Measurements from ENCODE around the gene GRIK4. TPM values are rescaled to one million over a fixed set of nuclear protein-coding genes. Genes with fewer than 3 reads are reported as not detected.

The GRIK4 gene
- total RNA-seq, 1 donor from 2014 or later: not detected

GRCh38 chr11:120988603-120989002 is 477.1 kb downstream of the GRIK4 start:
- H3K9me3 ChIP-seq: no peaks in the 10 kb centered on the region
- no peak for DNase-seq (ENCODE audit: low spot score in 2 of 2)
- H3K27ac ChIP-seq: no peak overlapping the region
- no peak overlapping the region for H3K4me3 ChIP-seq
- no peaks in the 10 kb centered on the region for H3K27me3 ChIP-seq
- intact Hi-C loops (cut with DNase I): no loop called here
- TF ChIP-seq, protein P1, sequence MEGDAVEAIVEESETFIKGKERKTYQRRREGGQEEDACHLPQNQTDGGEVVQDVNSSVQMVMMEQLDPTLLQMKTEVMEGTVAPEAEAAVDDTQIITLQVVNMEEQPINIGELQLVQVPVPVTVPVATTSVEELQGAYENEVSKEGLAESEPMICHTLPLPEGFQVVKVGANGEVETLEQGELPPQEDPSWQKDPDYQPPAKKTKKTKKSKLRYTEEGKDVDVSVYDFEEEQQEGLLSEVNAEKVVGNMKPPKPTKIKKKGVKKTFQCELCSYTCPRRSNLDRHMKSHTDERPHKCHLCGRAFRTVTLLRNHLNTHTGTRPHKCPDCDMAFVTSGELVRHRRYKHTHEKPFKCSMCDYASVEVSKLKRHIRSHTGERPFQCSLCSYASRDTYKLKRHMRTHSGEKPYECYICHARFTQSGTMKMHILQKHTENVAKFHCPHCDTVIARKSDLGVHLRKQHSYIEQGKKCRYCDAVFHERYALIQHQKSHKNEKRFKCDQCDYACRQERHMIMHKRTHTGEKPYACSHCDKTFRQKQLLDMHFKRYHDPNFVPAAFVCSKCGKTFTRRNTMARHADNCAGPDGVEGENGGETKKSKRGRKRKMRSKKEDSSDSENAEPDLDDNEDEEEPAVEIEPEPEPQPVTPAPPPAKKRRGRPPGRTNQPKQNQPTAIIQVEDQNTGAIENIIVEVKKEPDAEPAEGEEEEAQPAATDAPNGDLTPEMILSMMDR (IDR thresholded peaks at IDR 0.05): no peak
- peaks cover 0 to 3% of the 10 kb centered on the region in 2 donors for H3K4me1 ChIP-seq
- H3K36me3 ChIP-seq: no peaks in the 10 kb centered on the region

DNA sequence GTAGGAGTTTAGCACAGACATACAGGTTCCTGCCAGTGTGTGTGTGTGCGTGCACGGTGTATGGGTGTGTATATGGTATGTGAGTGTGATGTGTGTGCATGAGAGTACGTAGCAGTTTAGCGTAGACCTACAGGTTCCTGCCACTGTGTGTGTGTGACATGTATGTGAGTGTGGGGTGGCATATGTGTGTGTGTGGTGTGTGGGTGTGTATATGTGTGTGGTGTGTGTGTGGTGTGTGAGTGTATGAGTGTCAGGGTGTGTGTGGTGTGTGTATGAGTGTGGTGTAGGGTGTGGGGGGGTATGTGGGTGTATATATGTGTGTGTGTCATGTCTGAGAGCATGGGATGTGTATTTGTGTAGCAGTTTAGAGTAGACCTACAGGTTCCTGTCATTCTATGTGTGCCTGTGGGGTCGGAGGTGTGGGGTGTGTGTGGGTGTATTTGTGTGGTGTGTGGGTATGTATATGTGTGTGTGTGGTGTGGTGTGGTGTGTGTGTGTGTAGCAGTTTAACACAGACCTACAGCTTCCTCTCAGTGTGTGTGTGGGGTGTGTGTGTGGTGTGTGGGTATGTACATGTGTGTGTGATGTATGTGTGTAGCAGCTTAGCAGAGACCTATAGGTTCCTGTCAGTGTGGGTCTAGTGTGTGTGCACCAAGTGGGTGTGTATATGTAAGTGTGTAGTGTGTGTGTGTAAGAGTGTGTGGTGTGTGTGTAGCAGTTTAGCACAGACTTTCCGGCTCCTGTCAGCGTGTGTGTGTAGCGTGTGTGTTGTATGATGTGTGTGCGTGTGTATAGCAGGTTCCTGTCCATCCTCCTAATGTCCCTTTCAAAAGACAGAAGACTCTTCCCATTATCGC is 480.5 kb downstream of the GRIK4 start:
- Histone ChIP-seq H3K9me3 (no peaks in the 10 kb centered on the region), H3K4me1 (no peaks in the 10 kb centered on the region), H3K4me3 (no peak overlapping the region), H3K36me3 (no peaks in the 10 kb centered on the region), H3K27ac (no peak overlapping the region), H3K27me3 (no peaks in the 10 kb centered on the region)
- TF ChIP-seq, protein P1 (IDR thresholded peaks at IDR 0.05): no peak
- intact Hi-C loops (cut with DNase I): no loop called here
- DNase-seq (ENCODE audit: low spot score in 2 of 2): no peak

DNA sequence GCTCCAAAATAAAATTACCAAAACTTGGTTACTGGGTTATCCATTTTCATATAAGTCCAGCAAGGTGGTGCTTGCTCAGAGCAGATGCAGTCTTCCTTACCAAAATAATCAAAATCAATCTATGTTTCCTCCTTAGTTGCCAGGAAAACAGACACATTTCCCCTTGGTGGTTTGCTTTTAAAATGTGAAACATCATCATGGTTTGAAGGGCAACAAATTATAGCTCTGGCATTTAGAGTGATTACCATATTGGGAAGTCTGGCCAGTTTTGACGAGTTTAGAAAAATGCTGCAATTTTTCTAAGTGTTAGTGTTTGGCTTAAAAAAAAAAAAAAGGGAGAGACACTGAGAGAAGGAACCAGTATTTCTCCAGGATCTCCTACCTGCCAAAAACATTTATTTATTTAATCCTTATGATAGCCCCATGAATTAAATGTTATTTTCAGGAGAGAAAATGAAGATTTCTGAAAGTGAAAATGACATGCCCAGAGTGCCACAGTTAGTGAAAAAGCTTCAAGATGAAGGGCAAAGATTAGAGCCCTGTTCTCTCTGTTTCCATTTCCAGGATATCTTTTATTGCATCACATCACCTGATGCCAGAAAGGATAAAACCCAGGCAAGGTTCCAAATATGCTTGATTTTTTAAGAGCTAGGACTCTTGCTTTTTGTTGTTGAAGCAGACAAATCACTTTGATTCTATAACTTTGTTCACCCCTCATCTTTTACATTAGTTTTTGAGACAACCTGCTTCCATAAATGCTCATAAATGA is 482.7 kb downstream of the GRIK4 start:
- no peaks in the 10 kb centered on the region for H3K9me3 ChIP-seq
- intact Hi-C loops (cut with DNase I): no loop called here
- no peak for DNase-seq (ENCODE audit: low spot score in 2 of 2)
- no peaks in the 10 kb centered on the region for H3K27me3 ChIP-seq
- no peak overlapping the region for H3K4me3 ChIP-seq
- H3K27ac ChIP-seq: no peak overlapping the region
- TF ChIP-seq, protein P1 (IDR thresholded peaks at IDR 0.05): no peak
- H3K4me1 ChIP-seq: no peaks in the 10 kb centered on the region
- H3K36me3 ChIP-seq: no peaks in the 10 kb centered on the region

GRCh38 chr11:120995184-120995583 is 483.6 kb downstream of the GRIK4 start:
- TF ChIP-seq, protein P1 (IDR thresholded peaks at IDR 0.05): no peak

DNA sequence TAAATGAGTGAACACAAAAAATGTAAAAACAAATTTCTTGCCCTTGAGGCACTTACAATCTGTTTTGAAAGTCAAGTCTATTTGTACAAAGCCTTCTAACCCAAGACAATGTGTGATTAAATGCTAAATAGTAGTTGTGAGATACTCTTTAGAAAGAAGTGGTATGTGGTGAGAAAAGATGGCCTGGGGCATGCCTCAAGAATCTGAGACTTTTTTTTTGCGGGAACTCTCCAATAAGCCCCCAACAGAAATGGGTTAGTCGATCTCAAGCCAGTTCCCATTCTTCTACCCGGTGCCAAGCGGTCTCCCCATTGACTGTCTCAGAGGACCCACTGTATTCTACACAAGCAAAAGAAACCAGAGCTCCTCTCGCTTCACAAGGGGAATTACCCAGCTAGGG is 485.4 kb downstream of the GRIK4 start:
- H3K9me3 ChIP-seq: no peaks in the 10 kb centered on the region
- H3K4me1 ChIP-seq: no peaks in the 10 kb centered on the region
- intact Hi-C loops (cut with DNase I): no loop called here
- no peak for DNase-seq (ENCODE audit: low spot score in 2 of 2)
- H3K27ac ChIP-seq: no peak overlapping the region
- TF ChIP-seq, protein P1 (IDR thresholded peaks at IDR 0.05): no peak
- no peaks in the 10 kb centered on the region for H3K36me3 ChIP-seq
- H3K27me3 ChIP-seq: no peaks in the 10 kb centered on the region
- H3K4me3 ChIP-seq: no peak overlapping the region

More at GRCh38 chr11:120995184-120995583, 483.6 kb downstream of the GRIK4 start:
- Histone ChIP-seq H3K27ac (no peak overlapping the region), H3K27me3 (no peaks in the 10 kb centered on the region), H3K4me3 (no peak overlapping the region), H3K9me3 (no peaks in the 10 kb centered on the region), H3K4me1 (no peaks in the 10 kb centered on the region), H3K36me3 (no peaks in the 10 kb centered on the region)
- intact Hi-C loops (cut with DNase I): no loop called here
- DNase-seq (ENCODE audit: low spot score in 2 of 2): no peak
